GM21367 (cell line): ENCODE measurements around the gene SLC18B1.
A peak's percentile ranks its signal among the peaks of the same experiment; 100 is the strongest.
"Not testable (repeated sequence)": the region's sequence is repeated elsewhere in the genome, so short reads cannot be mapped to it uniquely, and the experiment has no call there.

Source experiments
- ATAC-seq: cut with Tn5 transposase; IDR thresholded peaks from one replicate; pipeline ENCODE4 v1.9.1; 2021; ENCODE audit not compliant: unreplicated experiment

The SLC18B1 gene

DNA sequence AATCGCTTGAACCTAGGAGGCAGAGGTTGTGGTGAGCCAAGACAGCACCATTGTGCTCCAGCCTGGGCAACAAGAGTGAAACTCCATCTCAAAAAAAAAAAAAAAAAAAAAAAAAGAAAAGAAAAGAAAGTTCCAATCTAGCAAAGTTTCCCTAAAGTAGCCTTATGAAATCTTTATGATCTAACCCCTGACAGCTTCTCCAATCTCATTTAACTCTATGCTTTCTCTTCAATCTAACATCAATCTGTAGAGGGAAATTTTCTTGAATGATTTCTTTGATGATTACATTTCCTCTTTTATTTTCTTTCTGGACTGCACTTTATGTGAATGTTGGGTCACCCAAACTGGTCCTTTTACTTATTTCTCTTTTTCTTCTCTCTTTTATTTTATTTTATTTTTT is 2.2 kb upstream of the SLC18B1 start:
- ATAC-seq = no peak

DNA sequence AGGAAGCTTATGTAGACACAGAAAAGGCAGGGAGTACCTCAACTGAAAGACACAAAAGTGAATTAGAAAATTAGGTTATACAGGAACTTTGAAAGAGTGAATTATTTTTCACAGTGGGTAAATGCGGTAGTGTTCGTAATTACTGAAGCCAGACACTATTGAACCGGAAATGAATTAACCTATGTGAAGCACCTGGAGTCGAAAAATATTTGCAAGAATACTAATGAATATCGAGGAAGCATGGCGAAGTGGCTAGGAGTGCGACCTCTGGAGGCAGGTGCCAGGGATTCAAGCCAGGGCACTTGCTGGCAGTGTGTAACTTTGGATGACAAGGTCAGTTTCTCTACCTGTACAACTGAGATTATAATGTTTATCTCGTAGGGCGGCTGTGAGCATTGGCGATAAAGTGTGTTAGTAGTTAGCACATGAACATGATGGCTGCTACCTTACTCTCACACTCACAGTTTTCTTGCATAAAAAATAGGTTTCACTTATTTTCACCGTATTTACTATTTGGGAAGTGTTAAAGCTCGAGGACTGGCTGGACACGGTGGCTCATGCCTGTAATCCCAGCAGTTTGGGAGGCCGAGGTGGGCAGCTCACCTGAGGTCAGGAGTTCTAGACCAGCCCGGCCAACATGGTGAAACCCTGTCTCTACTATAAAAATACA is 567 bp upstream of the SLC18B1 start:
- ATAC-seq = peak; percentile 86

DNA sequence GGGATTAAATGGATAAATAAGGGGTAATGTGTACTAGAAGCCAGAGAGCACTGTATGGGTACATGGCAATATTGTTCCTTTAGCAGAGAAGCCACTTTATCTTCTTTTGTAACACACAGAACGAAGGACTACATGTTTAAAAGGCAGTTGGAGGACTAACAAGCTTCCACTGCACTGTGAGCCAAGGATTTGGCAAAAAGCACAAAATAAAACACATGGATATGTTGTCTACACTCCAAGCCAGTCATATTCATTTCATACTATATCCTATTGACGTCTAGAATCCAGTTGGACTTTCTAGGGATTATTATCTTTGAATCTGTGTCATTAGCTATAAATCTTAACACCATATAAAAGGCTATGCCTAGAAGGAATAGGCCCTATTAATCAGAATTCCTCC is 3.0 kb downstream of the SLC18B1 start:
- no peak for ATAC-seq

DNA sequence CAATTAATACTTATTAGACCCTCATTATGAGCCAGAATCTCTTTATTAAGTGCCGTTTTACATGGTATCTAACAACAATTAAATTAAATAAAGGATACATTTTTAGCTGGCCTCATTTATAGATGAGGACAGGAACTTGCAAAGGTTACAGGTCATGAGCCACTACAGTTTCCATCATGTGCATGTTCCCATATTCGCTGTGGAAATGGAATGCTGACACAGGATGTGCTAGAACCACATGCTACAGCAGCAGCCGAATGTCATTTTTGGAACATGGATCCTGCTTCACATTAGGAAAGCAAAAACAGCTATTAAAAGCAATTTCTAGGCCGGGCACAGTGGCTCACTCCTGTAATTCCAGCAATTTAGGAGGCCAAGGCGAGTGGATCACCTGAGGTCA is 5.9 kb downstream of the SLC18B1 start:
- ATAC-seq = no peak

DNA sequence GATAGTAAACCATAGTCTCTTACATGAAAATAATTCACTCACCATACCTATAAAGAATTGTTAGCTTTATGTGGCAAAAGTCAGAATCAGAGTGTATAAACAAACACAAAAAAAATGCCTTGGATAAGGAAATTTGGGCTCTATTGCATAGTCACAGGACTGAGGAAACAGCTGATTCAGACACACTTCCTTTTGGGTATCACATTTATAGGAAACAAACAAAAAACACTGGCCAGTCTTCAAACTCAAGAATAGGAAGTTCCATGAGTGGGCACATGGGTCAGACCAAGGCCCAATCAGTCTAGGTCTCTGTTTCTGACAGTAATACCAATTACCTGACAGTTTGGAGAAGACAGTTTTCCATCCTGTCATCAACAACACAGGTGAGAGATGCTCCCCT is 8.0 kb downstream of the SLC18B1 start:
- no peak for ATAC-seq

DNA sequence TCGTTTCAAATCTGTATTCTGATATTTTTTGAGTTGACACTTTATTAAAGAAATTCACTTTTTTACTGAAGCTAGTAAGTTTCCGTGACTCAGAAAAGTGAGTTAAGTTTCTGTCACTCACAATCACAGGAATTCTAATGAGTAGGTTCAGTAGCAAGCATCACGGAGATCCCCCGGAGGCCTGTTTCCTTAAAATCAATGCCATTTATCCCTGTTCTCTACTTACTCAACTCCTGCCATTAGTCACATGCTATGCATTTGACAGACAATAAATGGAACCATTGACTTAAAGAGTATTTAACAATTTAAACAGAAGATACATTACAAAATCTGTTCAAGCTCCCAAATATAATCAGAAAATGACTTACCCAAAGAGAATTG is 9.1 kb downstream of the SLC18B1 start:
- no peak for ATAC-seq

DNA sequence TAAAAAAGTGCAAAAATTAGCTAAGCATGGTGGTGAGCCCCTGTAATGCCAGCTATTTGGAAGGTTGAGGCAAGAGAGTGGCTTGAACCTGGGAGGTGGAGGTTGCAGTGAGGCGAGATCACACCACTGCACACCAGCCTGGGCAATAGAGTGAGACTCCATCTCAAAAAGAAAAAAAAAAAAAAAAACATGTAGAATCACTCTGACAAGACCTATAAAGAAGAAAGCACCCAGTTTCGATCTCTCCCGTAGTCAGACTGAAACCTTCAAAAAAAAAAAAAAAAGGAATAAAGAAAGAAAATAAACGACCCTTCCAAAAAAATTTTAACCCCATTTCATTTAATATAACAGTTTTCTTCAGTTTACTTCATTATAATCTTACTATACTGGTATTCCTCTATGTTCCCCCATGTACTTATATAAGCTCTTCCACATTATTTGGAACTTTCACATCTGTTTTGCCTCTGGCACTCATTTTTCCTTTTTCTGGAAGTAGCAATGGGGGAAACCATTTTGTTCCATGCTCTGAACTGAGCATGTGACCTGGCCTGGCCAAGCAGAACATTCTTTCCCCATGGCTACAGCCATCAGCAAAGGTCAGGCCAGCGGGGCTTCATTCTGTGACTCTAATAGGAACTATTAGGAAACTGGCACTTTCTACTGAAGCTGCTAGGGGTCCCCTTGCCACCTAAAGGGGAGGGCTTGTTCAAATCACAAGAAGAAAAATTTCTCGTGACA is 9.6 kb downstream of the SLC18B1 start:
- no peak for ATAC-seq

DNA sequence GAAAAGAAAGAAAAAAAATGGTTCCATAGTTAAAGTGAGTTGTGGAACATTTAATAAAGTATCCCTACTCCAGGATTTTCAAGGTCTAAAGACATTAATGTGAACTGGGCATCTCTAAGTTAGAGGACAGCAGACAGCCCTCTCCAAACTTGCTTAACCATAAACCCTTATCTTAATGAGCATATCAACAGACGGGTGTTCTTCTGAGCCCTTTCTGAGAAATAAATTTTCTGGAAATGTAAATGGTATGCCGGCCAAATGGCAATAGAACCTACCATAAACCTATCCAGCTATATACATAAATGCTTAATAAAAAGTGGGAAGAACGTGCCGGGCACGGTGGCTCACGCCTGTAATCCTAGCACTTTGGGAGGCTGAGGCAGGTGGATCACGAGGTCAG is 12.5 kb downstream of the SLC18B1 start:
- no peak for ATAC-seq

DNA sequence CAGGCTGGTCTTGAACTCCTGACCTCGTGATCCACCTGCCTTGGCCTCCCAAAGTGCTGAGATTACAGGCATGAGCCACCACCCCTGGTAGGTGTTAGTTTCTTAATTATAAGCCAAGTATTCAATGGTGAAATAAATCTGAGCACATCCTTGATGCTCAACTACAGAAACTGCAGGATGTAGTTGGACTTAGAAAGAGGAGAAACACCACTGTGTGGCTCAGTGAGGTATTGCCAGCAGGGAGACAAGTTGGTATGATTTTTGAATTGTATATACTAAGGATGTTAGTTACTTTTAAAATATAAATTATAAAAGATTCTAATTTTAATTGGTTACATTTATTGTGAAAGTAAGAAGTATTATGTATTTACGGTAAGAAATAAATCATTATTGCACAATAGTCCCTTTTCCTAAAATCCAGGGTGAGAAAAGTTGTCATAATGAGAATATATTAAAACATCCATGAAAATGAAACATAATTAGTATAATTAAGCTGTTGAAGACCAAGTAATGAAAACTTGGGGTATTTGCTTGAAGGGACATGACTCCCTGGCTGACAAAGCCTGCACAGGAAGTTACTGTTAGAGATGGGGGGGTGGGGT is 17.6 kb downstream of the SLC18B1 start:
- peak; percentile 83 for ATAC-seq

DNA sequence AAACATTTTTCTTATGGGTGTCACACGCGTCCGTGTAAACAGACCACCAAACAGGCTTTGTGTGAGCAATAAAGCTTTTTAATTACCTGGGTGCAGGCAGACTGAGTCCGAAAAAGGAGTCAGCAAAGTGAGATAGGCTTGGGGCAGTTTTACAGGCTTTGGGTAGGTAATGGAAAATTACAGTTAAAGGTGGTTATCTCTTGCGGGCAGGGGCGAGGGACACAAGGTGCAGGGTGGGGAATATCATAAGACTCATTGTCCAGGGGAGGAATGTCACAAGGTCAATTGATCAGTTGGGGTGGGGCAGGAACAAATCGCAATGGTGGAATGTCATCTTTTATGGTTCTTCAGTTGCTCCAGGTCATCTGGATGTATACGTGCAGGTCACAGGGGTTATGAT is 20.6 kb downstream of the SLC18B1 start:
- ATAC-seq = not testable (repeated sequence)

DNA sequence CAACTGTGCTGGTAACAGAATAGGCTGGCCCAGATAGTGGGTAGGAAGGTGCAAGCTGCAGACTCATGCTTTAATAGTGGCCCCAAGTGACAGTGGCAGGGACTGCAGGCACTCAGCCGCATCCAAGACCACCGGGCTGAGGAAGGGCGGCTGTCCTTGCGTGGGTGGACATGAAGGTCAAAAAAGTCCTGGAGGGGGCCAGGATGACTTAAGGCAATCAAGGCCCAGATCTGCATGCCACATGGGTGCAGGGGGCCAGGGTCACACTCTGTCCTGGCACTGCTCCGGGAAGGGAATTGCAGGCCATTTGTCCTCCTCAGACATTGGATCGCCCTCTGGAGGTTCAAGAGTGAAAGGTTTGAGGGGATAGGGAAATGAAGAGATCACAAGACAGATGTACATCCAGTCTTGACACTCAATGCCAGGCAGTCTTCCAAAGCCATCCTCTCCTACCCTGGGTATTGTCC is 30.4 kb downstream of the SLC18B1 start:
- ATAC-seq = peak; percentile 80

DNA sequence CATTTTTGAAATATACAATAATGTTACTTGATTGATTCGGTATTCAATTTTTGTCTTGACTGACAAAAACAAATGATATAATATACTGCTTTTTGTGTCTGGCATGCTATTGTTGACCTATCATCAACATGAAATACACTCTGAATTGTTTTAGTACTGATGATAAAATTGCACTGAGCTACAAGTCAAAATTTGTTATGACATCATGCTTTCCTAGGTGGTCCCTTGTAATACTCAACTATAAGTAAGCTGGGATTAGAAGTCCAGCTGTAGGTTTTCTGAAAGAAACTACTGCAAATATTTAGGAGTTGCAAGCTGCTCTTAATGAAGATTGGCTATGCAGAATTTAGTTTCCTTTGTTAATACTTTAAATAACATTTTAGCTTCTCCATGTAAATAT is 32.9 kb downstream of the SLC18B1 start:
- no peak for ATAC-seq

DNA sequence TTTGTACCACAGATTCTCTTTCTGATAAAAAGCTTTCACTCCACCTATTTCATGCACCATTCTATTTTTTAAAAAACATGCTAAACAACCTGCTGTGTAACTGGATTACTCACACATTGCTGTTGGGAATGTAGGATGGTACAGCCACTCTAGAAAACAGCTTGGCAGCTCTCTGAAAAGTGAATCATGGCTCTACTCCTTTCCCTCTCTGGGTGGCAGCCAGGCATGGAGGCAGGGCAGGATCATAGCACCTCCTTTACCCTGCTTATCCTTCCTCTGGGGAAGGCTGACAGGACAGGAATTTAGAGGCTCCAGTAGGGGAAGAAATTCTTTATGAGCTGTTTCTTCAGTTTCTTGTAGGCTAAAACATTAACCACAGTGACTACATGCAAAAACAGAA is 34.1 kb downstream of the SLC18B1 start:
- ATAC-seq = no peak

DNA sequence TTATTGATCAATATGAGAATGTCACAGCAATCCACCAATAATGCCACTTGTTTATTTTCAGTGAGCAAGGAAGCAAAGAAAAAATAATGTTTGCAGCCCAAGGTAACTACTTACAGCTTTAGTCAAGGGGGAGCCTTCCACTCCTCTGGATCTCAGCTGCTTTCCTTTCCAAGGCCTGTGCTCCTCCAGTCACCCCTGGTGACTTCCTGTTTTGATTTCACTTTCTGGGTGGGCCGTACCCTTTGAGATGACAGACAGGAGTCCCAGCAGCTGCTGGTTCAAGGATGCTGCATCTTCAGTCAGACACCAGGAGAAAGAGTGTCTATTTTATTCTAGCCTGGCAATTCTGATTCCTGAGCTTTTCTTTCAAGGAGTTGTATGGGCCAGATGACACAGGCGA is 35.2 kb downstream of the SLC18B1 start:
- ATAC-seq = peak; percentile 94

DNA sequence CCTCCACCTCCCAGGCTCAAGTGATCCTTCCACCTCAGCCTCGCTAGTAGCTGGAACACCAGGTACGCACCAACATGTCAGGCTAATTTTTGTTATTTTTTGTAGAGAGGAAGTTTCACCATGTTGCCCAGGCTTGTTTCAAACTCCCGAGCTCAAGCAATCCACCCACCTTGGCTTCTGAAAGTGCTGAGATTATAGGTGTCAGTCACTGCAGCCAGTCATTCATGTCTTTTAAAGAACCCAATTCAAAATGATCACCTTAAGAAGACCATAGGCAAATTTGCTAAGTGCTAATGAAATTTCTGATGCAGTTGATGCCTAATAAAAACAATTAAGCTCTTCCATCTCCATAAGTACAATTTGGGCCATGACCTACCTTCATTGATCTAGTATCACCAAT is 38.2 kb downstream of the SLC18B1 start:
- no peak for ATAC-seq

DNA sequence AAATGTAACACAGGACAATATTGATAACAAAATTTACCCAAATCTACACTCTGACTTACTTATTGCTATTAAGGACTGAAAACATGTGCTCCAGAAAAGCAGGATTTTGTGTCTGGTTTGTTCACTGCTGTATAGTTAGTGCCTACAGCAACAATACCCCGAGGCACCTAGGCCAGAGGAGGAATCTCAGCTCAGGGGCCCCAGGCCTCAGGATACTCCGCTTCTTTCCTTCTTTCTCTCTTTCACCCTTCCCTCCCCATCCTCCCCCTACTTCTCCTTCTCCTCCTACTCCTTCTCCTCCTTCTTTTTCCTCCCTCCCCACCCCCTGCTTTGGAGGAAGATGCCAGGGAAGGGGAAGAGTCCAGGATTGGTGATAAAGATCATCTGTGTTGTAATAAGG is 39.7 kb downstream of the SLC18B1 start:
- no peak for ATAC-seq

DNA sequence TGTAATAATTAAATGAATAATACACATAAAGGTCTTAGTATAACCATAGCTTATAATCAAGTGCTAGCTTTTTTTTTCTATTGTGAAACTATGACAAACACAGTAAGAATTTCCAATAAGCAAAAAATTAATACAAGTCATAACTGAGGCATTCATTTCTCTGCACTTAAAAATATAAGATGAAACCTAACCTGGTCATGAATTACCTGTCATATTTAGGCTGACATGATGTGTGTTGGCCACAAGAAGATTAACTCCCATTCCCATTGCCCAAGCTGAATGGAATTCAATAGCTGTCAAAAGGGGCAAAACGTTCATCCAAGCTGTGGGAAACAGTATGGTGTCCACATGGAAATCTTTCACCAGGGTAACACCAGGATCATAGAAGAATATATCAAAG is 46.2 kb downstream of the SLC18B1 start:
- no peak for ATAC-seq

DNA sequence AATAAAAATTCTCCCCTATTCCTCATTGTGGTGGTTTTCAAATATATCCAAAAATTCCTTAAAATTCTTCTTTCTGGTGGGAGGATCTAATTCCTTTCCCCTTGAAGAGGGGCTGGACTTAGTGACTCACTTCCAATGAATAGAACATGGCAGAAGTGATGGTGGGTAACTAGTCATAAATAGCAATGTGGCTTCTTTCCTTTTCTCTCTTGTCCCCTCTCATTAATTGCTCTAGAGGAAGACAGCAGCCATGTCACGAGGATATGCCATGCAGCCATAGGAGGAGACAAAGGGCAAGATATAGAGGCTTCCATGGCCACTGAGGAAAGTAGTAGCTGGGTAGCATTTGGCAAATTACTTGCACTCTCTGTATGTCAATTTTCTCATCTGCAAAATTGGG is 46.6 kb downstream of the SLC18B1 start:
- ATAC-seq = no peak

DNA sequence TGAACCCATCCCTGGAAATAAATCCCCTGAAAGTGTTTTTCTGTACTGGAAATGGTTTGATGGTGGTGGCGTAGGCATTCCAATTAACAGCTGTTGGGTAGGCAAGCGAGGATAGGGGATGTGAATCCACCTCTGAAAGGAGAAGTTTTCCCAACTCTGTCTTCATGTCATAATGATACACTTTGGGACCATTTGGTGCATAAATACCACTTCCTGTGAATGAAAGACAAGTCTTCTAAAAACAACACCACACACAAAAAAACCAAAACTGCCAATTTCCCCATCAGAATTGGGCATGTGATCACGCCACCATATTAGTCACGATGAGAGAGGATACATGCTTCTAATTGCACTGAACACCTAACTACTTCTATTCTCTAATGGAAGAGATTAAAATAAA is 47.1 kb downstream of the SLC18B1 start:
- ATAC-seq = peak; percentile 35

DNA sequence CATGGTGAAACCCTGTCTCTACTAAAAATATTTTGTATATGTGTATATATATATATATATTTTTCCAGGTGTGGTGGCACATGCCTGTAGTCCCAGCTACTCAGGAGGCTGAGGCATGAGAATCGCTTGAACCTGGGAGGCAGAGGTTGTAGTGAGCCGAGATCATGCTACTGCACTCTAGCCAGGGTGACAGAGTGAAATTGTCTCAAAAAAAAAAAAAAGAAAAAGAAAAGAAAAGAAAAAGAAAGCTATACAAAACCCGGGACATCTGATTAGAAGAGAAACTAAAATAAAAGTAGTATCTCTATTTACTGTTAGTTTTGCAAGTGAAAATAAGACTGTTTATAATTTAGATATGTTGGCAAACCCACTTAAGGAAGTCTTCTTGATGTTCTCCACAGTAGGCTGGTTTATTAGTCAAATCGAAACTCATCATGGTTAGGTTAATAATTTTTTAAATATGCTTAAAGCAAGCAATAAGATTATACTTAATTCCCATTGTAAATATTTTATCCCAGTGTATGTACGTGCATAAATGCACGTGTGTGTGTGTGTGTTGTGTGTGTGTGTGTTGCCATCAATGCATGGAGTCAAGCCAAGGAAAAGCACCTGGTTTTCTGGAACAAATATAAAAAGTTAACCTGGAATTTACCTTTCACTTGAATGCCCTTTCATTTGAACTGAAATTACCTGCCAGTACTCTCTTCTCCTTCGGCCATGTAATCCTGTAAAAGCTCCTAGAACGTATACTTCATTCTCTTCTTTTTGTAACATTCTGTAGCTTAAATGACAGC is 47.8 kb downstream of the SLC18B1 start:
- ATAC-seq = peak; percentile 70

DNA sequence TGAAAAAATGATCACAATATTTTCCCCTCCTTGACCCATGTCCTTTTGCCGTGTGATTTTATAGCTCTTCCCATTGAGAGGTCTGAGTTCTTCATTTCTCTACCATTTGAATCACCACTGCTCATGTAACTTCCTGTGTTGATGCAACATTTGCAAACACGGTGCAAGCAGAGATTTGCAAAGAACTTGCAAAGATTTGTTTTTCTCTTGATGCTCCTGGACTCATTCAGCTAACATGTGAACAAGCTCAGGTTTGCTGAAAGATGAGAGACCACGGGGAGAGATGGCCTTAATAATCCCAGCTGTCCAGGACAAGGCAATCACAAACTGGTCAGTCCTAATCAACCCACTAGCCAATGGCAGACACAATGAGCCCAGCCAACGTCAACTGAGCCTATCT is 49.3 kb downstream of the SLC18B1 start:
- ATAC-seq = no peak

DNA sequence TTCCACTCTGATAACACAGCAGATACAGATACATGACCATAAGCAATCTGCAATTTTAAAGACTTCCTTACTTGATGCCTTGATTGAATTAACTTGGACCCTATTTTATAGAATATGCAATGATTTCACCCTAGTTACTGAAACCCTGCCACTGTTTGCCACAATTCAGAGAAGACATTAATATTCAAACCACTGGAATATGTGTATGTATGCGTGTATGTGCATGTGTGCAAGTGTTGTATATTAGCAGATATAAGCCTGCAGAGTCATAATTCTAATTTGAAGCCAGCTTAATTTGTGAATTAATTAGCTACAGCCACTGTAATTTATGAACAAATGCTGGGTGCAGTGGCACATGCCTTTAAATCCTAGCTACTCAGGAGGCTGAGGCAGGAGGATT is 50.0 kb downstream of the SLC18B1 start:
- no peak for ATAC-seq
